GM19240 (cell line): ENCODE data around the gene CEP350.
"Not testable (repeated sequence)": the region's sequence is repeated elsewhere in the genome, so short reads cannot be mapped to it uniquely, and the experiment has no call there.

Experiments
- DNase-seq: peaks from one replicate; pipeline ENCODE4 v3.0.0; 2011; ENCODE audit warnings: low spot score; ENCODE audit not compliant: insufficient read length

Gene CEP350

DNA sequence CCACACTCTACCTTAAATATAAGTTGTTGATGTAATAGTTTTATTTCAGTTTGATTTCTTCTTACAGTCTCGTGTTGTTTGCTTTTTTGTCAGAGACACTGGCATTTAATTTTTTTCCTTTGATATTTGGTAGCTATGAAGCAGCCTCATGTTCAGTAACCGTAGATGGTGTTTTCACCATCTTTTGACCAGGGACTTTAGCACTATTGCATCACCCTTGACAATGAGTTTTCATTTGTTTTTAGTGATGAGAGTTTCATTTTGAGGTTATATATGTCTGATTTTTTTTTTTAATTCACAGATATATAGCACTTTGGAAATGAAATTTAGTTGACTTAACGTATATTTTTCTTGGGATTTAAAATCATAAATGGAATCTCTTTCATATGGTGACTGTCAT lies 36.2 kb downstream of the CEP350 start:
- DNase-seq, result no peak

DNA sequence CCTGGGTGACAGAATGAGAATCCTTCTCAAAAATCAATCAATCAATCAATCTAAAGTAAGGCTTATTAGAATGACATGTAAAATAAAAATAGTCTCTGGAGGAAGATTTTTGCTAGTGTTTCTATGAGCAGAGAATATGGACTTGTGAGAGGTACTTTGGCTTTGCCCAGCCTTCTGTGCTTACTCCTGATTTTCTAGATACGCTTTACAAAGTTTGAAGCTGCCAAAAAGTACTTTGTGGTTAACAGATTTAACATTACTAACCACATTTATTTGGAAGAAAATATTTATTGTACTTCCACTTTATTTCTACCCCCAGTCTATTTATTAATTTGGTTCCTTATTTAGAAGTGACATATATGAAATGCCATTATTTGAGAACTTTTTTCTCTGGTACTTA lies 41.0 kb downstream of the CEP350 start:
- no peak for DNase-seq

DNA sequence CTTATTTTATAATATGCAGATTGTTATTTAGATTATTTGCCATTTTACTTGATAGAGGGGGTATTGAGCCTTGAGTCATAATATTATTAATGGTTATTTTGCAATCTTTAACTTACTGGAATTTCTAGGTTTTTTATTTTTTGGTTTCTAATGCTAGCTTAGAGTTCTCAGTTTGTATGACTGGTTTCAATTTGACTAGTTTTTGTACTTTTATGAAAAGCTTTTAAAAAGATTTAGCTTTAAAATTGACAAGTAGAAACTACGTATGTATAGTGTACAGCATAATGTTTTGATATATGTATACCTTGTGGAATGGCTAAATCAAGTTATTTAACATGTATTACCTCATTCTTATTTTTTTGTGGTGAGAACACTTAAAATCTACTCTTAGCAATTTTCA lies 41.5 kb downstream of the CEP350 start:
- no peak for DNase-seq

DNA sequence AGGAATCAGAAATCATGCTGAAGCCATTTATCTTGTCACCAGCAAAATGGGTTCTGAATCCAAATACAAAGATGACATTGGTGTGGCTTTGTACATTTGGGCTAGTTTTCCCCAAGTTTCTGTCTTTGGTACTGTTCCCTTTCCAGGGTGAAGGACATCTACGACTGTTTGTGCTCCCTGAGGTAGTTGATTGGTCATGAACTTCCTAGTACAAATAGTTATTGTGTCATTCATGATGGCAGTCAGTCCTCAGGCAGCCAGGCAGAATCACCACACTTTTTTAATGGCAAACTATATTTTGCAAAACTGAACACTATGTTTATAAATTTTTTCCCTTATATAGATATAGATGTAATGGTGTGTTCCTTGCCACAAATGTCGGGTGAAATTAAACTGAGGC lies 46.0 kb downstream of the CEP350 start:
- DNase-seq, result no peak

DNA sequence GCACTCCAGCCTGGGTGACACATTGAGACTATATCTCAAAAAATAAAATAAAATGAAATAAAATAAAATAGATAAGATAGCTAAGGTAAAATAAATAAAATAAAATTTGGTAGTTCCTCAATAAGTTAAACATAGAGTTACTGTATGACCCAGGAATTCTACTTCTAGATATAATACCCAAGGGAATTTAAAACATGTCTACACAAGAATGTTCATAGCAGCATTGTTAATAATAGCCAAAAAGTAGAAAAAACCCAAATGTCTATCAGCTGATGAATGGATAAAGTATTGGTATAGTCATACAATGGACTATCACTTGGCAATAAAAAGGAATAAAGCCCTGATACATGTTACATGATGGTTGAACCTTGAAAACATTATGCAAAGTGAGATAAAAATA lies 47.8 kb downstream of the CEP350 start:
- no peak for DNase-seq

DNA sequence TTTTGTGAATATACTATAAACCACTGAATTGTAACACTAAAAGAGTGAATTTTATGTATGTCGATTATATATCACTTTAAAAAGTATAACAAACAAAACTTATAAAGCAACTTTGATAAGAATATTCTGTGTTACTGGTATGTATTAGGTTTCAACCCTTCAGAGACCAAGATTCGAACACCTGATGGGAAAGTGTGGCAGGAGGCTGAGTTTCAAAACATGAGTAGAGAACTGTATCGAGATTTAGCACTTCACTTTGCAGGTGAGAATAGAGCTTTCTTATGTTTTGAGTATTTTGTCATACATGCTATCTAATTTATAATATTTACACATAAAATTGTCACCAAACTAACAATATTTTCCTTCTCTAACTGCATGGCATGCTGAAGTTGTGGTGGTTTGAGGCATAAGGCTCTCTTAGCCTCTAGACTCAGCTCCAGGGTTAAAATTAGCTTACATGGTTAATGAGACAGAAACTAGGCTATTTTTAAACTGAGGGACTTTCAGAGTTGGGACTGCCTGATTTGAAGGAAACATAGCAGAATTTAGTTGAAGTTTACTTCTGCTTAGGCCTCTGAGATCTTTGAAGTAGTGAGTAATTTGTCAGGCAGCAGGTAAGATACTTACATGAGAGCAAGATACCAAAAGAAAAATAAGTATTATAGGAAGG lies 48.6 kb downstream of the CEP350 start:
- no peak for DNase-seq

DNA sequence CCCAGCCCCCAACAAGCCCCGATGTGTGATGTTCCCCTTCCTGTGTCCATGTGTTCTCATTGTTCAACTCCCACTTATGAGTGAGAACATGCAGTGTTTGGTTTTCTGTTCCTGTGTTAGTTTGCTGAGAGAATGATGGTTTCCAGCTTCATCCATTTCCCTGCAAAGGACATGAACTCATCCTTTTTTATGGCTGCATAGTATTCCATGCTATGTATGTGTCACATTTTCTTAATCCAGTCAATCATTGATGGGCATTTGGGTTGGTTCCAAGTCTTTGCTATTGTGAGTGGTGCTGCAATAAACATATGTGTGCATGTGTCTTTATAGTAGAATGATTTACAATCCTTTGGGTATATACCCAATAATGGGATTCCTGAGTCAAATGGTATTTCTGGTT lies 52.2 kb downstream of the CEP350 start:
- DNase-seq, result not testable (repeated sequence)

DNA sequence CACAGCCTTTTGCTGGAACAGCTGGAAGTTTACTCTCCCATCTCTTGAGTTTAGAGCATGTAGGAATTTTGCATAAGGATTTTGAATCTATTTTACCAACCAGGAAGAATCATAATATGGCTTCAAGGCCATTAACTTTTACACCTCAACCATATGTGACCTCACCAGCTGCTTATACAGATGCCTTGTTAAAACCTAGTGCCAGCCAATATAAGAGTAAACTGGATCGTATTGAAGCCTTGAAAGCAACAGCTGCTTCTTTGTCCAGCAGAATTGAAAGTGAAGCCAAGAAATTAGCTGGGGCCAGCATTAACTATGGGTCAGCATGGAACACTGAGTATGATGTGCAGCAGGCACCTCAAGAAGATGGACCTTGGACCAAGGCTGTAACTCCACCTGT lies 65.4 kb downstream of the CEP350 start:
- no peak for DNase-seq

DNA sequence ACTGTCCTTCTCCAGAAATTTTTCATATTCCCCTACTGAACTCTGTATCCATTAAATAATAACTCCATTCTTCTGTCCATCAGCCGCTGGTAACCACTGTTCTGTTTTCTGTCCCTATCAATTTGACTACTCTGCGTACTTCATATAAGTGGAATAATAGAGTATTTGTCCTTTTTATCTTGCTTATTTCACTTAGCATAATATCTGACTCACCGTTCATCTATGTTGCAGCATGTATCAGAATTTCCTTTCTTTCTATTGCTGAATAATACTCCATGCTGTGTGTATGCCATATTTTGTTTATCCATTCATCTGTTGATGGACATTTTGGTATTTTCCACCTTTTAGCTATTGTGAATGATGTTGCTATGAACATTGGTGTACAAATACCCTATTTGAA lies 71.9 kb downstream of the CEP350 start:
- DNase-seq, result no peak

DNA sequence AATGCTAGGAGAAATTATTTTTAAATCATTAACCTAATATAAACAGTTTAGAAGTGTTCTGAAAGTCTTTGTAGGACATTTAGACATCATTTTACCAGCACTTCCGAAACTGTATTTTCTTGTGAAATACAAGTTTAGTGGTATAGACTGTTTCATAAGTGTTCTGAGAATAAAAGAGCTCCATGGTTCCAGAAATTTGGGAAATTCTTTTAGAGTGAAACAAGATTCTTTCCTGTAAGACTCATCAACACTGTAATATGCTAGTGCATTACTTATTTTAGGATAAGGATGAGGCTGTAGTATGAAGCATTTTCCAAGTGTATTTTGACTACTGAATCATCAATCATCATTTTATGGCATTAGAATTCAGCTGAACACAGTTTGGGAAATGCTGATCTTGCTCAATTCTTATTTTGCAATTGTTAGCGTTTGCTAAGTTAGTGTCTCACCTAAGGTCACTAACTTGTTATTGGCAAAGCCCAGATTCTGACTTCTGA lies 73.4 kb downstream of the CEP350 start:
- DNase-seq, result no peak

DNA sequence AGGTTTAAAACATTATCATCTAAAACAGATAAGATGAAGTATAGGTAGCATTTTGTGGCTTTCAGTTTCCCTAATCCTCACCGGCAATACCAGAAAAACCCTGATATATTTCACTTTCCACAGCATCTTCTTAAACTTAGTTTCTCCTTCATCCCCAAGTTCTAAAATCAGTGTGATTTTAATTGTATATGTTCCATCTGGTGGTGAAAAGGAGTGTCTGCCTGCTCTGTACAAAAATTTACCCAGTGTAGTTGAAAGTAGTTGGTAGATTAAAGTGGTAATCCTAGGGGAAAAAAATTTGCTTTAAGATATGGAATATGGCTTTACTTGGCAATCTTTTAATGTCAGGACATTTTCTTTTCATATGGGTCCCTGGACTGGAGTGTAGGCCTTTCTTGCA lies 74.3 kb downstream of the CEP350 start:
- DNase-seq, result no peak

DNA sequence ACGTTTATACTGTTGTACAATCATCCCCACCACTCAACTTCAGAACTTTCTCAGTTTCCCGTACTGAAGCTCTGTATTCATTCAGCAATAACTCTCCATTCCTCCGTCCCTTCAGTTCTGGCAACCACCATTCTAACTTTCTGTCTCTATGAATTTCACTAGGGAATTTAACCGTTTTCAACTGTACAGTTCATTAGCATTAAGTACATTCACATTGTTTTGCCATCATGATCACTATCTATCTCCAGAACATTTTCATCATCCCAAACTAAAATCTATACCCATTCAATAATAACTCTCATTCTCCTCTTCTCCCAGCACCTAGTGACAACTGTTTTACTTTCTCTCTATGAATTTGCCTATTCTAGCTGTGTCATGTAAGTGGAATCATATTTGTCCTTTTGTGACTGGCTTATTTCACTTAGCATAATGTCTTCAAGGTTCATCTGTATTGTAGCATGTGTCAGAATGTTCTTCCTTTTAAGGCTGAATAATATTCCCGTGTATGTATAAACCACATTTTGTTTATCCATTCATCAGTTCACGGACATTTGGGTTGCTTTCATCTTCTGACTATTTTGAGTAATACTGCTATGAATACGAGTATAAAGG lies 75.0 kb downstream of the CEP350 start:
- DNase-seq, result no peak

DNA sequence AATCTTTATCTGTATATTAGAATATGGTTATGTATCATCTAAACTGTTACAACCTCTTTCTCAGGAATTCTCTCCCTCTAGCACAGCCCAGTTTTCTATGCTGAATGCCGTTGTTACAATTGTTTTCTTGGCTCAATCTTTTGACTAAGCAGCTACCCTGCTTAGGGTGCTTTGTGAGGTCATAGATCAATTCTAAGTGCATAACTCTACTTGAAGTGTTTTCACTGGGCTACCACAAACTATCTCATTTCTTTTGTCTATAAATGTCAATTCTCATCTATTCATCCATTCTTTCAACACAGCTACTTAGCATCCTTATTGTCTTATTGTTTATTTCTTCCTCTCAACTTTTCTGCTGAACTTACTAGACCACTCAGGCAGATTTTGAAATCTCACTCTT lies 77.1 kb downstream of the CEP350 start:
- no peak for DNase-seq

DNA sequence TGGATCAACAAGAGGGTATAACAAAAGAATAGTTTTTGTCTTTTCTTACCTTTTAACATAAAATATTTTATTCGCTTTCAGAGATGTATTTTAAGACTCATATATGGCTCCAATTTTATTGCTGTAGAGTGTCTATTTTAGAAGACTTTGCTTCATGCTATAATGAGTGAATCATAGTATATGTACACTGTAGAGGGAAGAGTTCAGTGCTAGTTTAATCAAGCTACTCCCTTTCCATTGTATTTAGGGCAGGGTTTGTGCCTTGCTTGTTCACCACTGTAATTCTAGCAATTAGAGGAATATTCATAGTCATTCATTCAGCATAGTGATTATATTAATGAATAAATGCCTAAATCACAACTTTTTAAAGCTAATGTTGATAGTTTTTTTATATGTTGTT lies 78.8 kb downstream of the CEP350 start:
- DNase-seq, result no peak

DNA sequence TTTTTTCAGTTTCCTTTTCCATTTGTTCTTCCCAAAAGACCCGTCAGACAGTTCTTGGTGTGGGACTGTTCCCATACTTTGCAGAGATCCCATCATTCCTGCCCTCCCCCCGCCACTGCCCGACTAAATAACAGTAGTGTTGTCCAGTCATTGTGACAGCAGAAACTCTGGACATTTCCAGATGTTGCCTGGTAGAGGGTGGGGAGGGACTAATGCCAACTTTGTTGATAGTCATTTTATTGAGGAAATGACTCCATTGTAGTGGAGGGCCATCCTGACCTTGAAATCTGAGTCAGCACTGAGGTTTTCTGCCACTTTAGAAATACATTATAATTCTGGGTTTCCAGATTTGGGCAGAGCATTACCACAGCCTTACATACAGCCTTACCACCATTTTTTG lies 85.4 kb downstream of the CEP350 start:
- DNase-seq, result no peak

DNA sequence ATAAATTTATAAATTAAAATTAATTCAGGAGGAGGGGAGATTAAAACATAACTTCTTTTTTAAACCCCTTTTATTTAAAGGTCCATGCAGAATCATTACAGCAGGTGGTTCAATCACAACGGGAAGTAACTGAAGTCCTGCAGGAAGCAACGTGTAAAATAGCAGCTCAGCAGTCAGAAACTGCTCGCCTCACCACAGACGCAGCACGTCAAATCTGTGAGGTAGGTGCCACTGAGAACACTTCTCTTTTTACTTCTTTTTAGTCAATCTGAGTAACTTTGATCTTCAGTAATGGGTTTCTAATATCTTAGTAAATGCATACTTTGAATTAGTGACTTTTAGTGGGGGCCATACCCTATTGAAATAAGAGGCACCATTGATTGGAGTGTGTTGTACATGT lies 87.0 kb downstream of the CEP350 start:
- no peak for DNase-seq

DNA sequence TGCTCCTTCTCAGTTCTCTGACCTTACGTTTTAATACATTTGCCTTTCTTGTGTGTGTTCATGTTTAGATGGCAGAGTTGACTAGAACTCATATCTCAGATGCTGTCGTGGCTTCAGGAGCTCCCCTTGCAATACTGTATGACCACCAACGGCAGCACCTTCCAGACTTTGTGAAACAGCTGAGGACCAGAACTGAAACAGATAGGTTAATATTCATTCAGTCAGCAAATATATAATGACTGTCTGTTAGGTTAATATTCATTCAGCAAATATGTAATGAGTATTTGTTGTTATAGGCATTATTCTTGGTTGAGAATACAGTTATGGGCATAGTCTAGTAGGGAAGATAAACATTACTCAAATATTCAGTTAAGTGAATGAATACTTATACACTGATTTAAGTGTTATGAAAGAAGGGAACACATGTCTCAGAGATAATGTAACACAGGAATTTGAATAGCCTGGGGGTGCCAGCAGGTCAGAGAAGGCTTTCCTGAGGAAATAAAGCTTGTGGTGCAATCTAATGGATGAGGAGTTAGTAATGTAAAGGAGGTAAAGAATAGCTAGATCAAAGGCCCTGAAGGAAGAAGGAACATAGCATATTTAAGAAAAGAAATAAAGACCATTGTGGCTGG lies 88.5 kb downstream of the CEP350 start:
- DNase-seq, result no peak

DNA sequence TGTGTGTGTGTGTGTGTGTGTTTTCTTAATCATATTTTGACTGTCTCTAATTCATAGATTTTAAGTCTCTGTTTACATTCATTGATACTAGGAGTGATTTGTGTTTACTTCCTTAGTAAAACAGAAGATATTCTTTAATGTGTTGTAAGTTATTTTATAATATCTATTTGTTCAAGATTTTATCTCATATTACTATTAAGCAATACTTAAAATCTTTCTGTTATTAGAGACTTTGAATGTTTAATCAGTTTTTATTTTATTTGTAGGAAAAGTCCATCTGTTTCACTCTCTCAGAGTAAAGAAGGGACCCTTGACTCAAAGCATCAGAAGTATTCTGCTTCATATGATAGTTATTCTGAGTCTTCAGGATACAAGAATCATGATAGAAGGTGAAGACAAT lies 89.2 kb downstream of the CEP350 start:
- DNase-seq, result no peak

DNA sequence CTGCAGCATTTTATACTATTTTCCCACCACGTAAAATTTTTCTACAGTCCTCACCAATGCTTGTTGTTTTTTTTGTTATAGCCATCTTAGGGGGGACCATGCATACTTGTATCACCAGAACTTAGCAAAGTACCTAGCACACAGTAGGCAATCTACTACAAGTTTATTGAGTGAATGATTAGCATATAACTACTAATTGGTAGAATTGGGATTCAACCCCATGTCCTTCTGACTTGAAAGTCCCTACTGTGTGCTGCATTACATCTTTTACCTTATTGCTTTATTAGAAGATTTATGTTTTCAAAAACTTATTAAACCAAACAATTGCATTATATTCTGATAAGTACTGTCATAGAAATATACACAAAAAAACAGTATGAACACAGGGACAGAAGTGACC lies 92.1 kb downstream of the CEP350 start:
- DNase-seq, result no peak

DNA sequence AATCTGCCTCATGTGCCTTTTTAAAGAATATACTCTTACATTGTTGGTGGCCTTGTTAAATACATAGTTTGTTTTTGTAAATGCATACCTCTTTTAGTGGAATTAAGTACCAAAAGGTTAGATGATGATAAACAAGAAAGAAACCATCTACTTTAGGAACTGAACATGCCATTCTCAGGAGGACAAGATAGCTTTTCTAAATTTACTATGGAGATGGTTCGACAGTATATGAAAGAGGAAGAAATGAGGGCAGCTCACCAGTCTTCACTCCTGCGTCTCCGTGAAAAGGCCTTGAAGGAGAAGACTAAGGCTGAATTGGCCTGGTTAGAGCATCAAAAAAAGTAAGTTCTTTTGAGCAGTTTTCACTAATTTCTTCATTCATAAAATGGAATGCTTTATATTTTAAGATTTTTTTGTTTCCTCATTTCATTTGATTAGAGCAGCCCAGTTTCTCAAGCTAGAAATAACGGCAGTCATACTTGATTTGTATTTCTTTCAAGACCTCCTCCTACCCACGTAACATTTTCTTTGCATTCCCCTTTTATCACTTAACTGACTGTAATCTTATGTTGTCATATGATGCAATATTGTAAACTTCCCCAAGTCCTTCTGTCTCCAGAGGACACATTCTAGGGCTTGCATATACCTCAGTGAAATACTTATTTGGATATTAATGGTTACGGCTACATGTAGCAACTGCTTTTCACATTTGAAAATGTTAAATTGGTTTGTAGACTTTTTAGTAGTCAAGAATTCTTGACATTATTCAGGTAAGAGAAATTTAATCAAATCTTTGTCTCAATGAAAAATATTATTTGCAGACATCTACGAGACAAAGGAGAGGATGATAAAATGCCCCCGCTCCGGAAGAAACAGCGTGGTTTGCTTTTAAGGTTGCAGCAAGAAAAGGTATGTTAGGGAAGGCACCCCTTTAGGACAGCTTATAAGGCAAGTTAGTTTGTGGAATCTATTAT lies 99.3 kb downstream of the CEP350 start:
- no peak for DNase-seq

DNA sequence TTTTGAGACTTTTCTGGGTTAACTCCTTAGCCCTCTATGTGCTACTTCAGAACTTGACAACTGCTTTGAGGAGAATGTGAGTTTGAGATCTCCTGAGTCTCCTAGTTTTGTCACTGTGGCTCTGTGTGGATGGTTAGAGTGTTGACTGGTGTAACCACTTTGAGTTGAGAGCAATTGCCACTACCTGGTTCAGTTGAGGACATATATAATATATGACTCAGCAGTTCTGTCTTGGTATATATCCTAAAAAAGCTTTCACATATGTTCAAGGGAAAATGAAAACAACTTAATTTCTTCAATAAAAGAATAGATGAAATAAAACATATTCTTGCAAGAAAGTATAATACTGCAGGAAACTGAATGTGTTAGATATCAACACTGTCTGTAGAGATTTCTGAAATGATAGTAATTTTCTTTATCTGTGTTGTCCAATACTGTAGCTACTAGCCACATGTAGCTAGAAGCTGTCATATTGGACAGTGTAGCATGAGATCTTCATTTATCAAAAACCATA lies 103.3 kb downstream of the CEP350 start:
- DNase-seq, result no peak

DNA sequence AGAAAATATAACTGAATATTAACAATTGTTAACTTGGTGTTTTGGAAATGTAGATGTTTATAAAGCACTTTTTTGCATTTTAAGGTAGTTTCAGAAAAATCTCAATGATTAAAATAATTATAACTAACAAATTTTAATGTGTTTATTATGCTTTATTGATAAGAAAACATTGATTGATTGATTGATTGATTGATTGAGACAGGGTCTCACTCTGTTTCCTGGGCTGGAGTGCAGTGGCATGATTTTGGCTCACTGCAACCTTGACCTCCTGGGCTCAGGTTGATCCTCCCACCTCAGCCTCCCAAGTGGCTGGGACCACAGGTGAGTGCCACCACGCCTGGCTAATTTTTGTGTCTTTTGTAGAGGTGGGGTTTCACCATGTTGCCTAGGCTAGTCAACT lies 106.4 kb downstream of the CEP350 start:
- no peak for DNase-seq
